GM18511 (cell line): ENCODE results near the gene NEK7.
"Not testable (repeated sequence)": the region's sequence is repeated elsewhere in the genome, so short reads cannot be mapped to it uniquely, and the experiment has no call there.

Experiments
- ATAC-seq: cut with Tn5 transposase; IDR thresholded peaks from one replicate; pipeline ENCODE4 v1.9.1; 2021; ENCODE audit warnings: mild to moderate bottlenecking, moderate library complexity; ENCODE audit not compliant: unreplicated experiment

The NEK7 gene

DNA sequence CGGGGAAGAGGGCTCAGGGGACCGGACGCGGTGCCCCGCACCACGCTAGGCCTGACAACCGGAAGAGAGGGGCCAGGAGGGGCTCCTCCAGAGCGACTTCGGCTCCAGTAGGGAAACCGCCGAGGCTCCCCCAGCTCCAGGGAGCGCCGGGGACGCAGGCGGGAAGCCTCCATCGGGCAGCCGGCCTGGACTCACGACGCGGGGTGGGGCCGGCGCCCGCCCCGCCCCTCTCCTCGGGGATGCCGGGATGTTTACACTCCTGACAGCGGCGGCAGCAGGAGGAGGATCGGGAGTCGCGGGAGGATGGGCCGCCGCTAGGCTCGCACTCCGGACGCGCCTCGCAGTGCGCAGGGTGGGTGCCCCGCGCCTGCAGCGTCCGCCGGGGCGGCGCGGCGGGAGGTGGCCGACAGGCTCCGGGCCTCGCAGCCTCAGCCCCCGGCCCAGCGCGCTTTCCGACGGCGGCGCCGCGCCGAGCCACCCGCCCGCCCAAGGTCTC is at the start of gene NEK7:
NEK7 (plus strand) TSS at position 254 of the 496 bp plus-strand sequence. CDS start 75,583 bp downstream, outside the sequence.
- peak; percentile 51 for ATAC-seq

DNA sequence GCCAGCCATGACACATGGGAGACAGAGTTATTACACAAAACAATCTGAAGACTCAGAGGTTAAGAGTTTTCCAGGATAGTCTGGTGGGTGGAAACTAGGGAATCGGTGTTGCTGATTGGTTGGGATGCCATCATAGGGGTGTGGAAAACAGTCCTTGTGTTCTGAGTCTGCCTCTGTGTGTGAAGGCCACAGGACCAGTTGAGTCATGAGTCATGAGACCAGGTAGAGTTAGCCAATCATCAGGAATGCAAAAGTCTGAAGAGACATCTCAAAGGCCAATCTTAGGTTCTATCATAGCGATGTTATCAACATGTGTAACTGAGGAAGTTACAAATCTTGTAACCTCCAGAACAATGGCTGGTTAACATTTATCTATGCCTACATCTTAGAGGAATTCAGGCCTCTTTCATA is 49.7 kb upstream of the NEK7 start:
- ATAC-seq, result no peak

DNA sequence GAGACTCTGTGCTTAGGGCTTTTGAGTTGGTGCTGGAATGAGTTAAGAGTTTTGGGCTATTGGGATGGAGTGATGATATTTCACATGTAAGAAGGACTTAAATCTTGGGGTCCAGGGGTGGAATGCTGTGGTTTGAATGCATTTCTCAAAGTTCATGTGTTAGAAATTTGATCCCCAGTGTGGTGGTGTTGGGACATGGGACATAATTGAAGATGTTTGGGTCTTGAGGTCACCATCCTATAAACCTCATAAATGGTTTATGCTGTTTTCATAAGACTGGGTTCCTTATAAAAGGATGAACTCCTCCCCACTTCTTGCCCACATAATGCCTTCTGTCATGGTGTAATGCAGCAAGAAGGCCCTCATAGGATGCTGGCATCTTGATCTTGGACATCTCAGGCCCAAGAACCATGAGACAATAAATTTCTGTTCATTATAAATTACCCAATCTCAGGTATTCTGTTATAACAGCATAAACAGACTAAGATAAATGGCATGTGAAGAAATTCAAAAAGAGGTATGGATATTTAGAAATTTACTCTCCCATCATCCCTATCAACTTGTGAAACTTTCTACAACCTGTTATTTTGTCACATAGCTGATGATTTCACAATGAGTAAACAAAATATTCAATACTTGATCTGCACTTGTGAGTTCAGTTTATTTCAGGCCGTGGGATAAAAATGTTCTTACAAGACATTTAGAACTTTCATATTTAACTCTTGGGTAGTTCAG is 48.0 kb upstream of the NEK7 start:
- no peak for ATAC-seq

GRCh38 chr1:198109371-198109715 is 47.5 kb upstream of the NEK7 start:
- no peak for ATAC-seq

GRCh38 chr1:198113342-198113750 is 43.5 kb upstream of the NEK7 start:
- ATAC-seq, result no peak

DNA sequence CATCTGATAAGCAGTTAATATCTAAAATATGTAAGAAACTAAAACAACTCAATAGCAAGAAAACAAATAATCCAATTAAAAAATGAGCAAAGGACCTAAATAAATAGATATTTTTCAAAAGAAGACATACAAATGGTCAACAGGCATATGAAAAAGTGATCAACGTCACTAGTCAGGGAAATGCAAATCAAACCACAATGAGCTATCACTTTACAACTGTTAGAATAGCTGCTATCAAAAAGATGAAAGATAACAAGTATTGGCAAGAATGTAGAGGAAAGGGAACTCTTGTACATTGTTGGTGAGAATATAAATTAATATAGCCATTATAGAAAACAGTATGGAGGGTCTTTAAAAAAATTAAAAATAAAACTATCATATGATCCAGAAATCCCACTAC is 40.7 kb upstream of the NEK7 start:
- ATAC-seq, result no peak

DNA sequence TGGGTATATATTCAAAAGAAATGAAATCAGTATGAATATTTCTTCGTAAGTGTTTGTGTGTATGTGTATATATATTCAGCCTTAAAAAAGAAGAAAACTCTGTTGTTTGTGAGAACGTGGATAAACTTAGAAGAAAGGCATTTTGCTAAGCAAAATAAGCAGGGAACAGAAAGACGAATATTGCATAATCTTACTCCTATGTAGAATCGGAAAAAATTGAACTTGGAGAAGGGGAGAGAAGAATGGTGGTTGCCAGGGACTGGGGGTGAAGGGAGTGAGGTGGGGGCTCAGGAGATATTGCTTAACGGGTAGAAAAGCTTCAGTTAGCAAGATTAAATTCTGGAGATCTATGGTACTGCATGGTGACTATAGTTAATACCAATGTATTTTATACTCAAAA is 40.3 kb upstream of the NEK7 start:
- no peak for ATAC-seq

DNA sequence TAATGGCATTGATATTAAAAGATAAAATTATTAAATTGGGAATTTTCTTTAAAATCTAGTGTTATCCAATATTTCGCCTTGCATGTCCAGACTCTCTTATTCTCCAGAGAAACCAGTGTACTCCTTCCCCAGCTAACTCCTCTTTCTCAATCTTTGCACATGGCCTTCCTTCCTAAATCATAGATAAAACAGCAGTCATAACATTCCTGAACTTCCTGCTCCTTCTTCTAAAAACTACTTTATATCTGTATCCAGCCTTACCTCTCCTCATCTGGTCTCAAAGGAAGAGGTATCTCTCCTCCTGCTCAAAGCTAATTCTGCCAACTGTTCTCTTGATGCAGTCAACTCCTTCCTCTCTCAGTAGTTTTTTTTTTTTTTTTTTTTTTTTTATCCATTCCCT is 39.5 kb upstream of the NEK7 start:
- ATAC-seq, result no peak

DNA sequence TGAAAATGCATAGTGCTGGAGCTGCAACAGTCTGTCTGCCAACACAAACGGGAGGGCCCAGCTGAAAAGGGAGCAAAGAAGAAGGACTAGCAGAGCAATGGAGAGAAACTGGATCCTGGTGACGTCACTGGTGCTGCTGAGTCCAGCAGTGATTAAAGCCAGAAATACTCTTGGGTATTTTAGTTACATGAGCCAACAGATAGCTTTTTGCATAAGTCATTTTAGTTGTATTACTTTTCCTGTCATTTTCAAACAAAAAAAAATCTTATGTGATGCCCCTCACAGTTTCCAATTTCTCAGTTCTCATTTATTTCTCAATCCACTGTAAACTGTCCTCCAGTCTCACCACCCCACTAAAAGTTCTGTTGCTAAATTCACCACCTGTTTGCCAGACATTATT is 38.7 kb upstream of the NEK7 start:
- no peak for ATAC-seq

DNA sequence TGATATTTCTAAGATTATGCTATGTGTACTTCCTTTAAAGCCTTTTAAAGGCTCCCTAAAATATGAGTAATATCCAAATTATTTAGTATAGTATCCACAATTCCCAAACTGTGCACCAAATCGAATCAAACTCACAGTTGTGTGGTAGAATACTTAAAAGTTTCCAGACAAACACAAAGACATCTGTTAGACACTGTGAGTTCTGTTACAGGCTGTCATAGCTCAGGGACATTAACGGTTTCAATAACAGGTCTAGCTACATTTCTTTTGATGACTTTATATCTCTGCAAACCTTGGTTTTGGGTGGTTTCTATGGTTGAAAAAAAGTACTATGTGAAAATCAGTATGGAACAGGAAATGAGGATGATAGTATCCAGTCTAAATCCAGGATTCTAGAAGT is 36.9 kb upstream of the NEK7 start:
- ATAC-seq, result no peak

DNA sequence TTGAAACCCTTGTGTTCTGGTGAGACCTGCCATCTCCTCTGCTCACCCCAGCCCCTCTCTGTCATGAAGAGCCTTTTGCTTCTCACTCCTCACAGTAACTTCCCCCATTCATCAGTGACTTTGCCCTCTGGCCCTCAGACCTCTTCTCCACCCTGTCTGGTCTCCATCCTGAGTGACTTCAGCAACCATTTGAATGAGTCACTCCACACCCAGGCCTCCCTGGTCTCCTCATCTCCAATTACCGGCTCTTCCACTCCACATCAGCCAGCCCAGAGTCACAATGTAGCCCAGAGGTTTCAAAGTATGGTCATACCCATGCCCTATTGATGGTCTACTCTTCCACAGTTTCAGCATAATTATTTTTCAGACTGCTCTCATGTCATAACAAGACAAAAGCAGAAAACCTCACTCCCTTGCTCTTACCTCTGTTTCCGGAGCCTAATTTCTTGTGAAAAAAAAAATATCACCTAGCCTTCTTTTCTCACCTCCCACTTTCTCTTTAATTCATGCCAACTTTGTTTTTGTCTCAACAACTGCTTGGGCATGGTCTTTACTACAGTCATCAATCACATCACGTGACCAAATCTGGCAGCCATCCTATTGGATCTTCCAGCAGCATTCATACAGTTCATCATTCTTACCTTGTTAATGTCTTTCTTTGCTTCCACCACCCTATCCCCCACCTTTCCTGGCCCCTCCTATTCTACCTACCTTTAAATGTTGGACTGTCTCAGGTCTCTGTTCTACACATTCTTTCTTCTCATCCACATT is 35.6 kb upstream of the NEK7 start:
- ATAC-seq, result no peak

DNA sequence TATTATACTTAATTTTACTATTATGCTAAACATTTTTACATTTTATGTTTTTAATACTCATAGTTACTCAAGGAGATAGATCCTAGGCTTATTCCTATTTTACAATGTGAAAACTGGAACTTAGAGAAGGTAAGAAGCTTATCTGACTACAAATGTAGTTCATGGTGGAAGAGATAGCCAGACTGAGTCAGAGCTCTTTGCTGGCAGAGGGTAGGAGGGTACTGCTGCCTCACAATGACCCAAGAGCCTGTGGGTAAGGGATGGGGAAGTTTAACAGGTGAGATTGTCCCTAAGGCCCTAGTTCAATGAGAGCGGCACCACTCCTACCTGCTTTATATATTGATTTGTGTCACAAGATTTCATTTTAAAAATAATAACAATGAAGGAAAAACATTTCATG is 34.1 kb upstream of the NEK7 start:
- no peak for ATAC-seq

DNA sequence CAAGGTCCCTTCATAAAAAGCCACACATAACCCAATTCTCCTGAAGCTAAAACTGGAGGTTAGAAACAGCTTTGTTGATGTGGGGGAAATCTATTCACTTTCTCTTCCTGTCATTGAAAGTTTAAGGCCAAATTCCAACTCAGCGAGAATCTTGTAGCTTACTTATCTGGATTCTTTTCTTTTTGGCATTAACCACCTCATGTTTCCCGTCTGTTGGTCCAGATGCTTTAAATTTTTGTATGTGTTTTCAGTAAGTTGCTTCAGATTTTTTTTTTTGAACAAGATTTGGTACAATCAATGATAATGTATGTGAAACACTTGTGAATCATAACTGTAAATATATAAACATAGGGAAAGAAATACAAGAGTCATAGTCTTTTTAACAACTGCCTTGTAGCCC is 33.7 kb upstream of the NEK7 start:
- no peak for ATAC-seq

GRCh38 chr1:198124673-198125072 is 32.1 kb upstream of the NEK7 start:
- no peak for ATAC-seq

- no peak for ATAC-seq
Measured at GRCh38 chr1:198125995-198126735, 30.6 kb upstream of the NEK7 start.

- no peak for ATAC-seq
Measured at GRCh38 chr1:198128533-198128932, 28.3 kb upstream of the NEK7 start.

- not testable (repeated sequence) for ATAC-seq
Measured at GRCh38 chr1:198130053-198130452, 26.7 kb upstream of the NEK7 start.

- ATAC-seq, result peak; percentile 78
Measured at GRCh38 chr1:198132060-198132781, 24.6 kb upstream of the NEK7 start.

- no peak for ATAC-seq
Measured at GRCh38 chr1:198134252-198134651, 22.5 kb upstream of the NEK7 start.

DNA sequence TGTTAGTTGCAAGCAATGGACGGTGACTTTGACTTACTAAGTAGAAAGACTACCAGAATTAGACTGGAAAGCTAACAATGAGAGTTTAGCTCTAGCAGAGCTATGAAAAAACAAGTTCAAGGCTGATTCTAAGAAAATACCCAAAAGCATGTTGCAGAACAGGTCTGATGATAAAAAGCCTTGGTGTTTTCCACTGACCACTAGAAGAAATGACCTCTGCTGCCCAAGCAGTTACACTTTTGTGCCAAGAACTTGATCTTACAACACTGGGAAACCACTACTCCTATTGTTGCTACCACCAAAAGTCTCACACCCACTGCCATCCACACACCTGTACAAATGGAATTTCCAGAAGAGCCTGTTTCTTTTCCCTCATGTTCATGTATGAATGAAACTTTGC is 21.4 kb upstream of the NEK7 start:
- ATAC-seq, result no peak
